ENCODE data around the gene MAGED2. TPM values are rescaled to one million over a fixed set of nuclear protein-coding genes. Genes with fewer than 3 reads are reported as not detected.
"Not testable (repeated sequence)": the region's sequence is repeated elsewhere in the genome, so short reads cannot be mapped to it uniquely, and the experiment has no call there.

Gene MAGED2
- total RNA-seq, 1 experiment from 2014 or later, result 153 TPM

DNA sequence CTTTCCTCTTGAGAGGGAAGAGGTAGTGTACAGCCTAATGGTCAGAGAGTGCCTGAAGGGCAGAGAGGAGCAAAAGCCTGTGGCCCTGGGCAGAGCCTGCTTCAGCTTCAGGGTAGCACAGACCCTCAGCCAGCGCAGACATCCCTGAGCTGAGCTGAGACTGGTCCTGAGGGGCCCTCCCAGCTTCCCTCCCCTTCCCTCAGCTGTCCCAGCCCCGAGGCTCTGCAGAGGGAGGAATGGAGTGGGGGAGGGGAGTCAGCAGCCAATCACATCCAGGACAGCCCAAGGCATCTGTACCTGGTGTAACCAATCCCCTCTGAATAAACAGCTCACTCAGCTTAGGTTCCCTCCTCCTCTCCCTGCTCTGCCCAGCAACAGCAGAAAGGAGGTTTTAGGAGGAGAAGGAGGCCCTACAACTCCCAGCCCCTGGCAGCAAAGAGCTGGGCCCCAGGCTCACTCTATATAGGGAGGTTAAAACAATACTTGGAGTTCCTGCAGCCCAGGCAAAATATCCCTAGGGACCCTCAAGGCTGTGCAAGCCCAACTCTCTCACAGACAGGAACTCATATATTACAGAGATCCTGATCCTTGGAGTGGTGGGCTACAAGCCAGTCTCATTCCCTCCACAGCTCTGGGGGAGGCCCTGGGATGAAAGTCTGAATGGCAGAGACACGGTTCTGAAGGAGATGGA is 33.8 kb downstream of the MAGED2 start:
- H3K4me3 ChIP-seq; H3K36me3 ChIP-seq; H3K27ac ChIP-seq; H3K9me3 ChIP-seq (replicated peaks); H3K27me3 ChIP-seq; H3K4me1 ChIP-seq: not testable (repeated sequence)
- DNase-seq, result peak; percentile 42 to 54

DNA sequence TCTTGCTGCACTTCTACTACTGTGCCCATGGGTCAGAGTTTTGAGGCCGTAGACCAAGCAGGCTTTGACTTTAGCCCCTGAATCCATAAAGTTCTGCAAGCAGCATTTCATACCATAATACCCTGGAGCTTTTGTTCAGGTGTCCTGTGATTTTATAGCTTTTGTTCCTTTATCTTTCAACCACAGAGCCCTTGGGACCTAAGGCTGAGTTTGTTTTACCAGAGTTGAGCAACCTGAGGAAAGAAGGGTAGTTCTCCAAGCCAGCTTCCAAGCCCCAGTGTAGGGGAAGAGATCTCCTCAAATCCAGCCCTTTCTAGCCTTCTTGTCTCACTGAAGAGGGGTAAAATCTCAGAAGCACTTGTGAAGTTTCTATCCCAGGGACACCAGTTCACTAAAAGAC is 35.1 kb downstream of the MAGED2 start:
- Histone ChIP-seq H3K4me1 (no peaks in the 10 kb centered on the region), H3K36me3 (no peaks in the 10 kb centered on the region), H3K4me3 (no peak overlapping the region), H3K9me3 (replicated peaks) (no peaks in the 10 kb centered on the region), H3K27me3 (no peaks in the 10 kb centered on the region), H3K27ac (no peak overlapping the region)
- DNase-seq, result no peak

DNA sequence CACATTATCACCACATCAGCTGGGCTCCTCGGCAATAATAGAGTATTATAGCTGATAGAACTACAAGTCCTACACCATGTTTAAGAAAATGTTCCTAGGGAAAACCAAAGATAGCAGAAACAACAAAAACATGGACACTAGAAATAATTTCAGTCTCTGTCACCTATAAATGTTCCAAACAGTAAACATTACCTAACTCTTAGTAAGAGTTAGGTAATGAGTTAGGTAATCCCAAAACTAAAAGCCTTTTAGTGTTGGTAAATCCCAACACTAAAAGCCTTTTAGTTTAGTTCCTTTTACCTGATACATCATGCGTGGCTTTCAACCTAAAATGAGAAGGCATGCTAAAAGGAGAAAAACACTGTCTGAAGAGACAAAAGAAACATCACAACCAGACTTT is 35.5 kb downstream of the MAGED2 start:
- H3K27ac ChIP-seq, result no peak overlapping the region
- no peaks in the 10 kb centered on the region for H3K36me3 ChIP-seq
- no peaks in the 10 kb centered on the region for H3K9me3 ChIP-seq (replicated peaks)
- no peaks in the 10 kb centered on the region for H3K4me1 ChIP-seq
- no peak for DNase-seq
- no peak overlapping the region for H3K4me3 ChIP-seq
- no peaks in the 10 kb centered on the region for H3K27me3 ChIP-seq

DNA sequence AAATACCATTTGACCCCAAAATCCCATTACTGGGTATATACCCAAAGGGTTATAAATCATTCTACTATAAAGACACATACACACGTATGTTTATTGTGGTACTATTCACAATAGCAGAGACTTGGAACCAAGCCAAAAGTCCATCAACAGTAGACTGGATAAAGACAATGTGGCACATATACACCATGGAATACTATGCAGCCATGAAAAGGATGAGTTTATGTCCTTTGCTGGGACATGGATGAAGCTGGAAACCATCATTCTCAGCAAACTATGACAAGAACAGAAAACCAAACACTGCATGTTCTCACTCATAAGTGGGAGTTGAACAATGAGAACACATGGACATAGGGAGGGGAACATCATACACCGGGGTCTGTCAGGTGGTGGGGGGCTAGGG is 40.2 kb downstream of the MAGED2 start:
- H3K4me3 ChIP-seq; H3K36me3 ChIP-seq; H3K27ac ChIP-seq; H3K9me3 ChIP-seq (replicated peaks); DNase-seq; H3K27me3 ChIP-seq; H3K4me1 ChIP-seq: not testable (repeated sequence)

DNA sequence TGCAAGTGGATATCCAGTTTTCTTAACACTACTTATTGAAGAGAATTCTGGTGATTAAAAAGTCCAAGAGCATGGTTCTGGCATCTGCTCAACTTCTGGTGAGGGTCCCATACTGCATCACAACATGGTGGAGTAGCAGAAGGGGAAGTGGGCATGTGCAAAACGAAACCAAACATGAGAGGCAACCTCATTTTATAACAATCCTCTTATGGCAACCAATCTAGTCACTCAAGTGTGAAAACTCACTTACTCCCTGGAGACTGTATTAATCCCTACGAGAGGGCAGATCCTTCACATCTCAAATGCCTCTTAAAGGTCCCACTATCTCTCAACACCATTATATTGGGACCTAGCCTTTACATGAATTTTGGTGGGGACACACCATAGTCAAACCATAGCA is 57.7 kb downstream of the MAGED2 start:
- no peak for DNase-seq
- H3K27me3 ChIP-seq, result no peaks in the 10 kb centered on the region
- no peaks in the 10 kb centered on the region for H3K9me3 ChIP-seq (replicated peaks)
- no peak overlapping the region for H3K27ac ChIP-seq
- no peaks in the 10 kb centered on the region for H3K4me1 ChIP-seq
- H3K36me3 ChIP-seq, result no peaks in the 10 kb centered on the region
- no peak overlapping the region for H3K4me3 ChIP-seq

Other genes starting within 250 kb of the MAGED2 start
- gene ITIH6, start 9.5 kb upstream of the MAGED2 start, total RNA-seq (2014; rRNA removed; shearing (Covaris generic)), result not detected in 2 replicates
- 27.0 and 29.2 TPM in 2 replicates for gene TRO, start 113.1 kb downstream of the MAGED2 start, total RNA-seq (2014; rRNA removed; shearing (Covaris generic))
- 0.14 TPM in 1 of 2 replicates, not detected in the other for gene PFKFB1, start 186.4 kb downstream of the MAGED2 start, total RNA-seq (2014; rRNA removed; shearing (Covaris generic))
- gene APEX2, start 192.6 kb downstream of the MAGED2 start, total RNA-seq (2014; rRNA removed; shearing (Covaris generic)), result 11.9 and 12.9 TPM in 2 replicates
- gene ALAS2, start 223.2 kb downstream of the MAGED2 start, total RNA-seq (2014; rRNA removed; shearing (Covaris generic)), result not detected in 2 replicates